Left lung (tissue), 10 donors: Measurements from ENCODE around the gene LAMC3. TPM values are rescaled to one million over a fixed set of nuclear protein-coding genes. Genes with fewer than 3 reads are reported as not detected.

Source experiments
- ATAC-seq: fragments of 200-7000 bp; cut with Tn5 transposase; one replicate; pipeline ENCODE4 v1.9.1; 2020; ENCODE audit warnings: moderate library complexity
- DNase-seq, 4 donors: peaks; one replicate each; pipeline ENCODE4 v3.0.0-alpha.2; 2013 to 2020
- H3K27ac ChIP-seq, 2 donors: fragments of 200-600 bp; sonication (generic) in 1 of 2; one replicate each; pipeline versions ENCODE4 v1.5.0 to v1.8.0; 2020 to 2021
- H3K27me3 ChIP-seq, 2 donors: fragments of 200-600 bp; sonication (generic) in 1 of 2; one replicate each; pipeline versions ENCODE4 v1.5.0 to v1.8.0; 2020 to 2021
- H3K36me3 ChIP-seq, 2 donors: fragments of 200-600 bp; sonication (generic) in 1 of 2; one replicate each; pipeline versions ENCODE4 v1.5.0 to v1.8.0; 2020 to 2021
- H3K4me1 ChIP-seq, 2 donors: fragments of 200-600 bp; one replicate each; pipeline ENCODE4 v1.8.0; 2021
- H3K4me3 ChIP-seq, 2 donors: fragments of 200-600 bp; sonication (generic) in 1 of 2; one replicate each; pipeline versions ENCODE4 v1.5.0 to v1.8.0; 2020 to 2021; ENCODE audit warnings: mild to moderate bottlenecking in 1 of 2
- H3K9me3 ChIP-seq, 2 donors: fragments of 200-600 bp; sonication (generic) in 1 of 2; one replicate each; pipeline versions ENCODE4 v1.5.0 to v1.8.0; 2020 to 2021
- CTCF ChIP-seq, 2 donors: fragments of 200-600 bp; sonication (generic) in 1 of 2; IDR thresholded peaks; one replicate each; pipeline versions ENCODE4 v1.5.0 to v1.8.0; 2021; ENCODE audit warnings: antibody characterized with exemption in 2 of 2
- intact Hi-C, 2 donors: fragments of 100-400 bp; cut with DNase I; formaldehyde crosslinking; loops; one replicate each; pipeline versions ENCODE4 v1.11.2 to v1.14.2; 2022
- polyA plus RNA-seq, 6 donors: library from polyadenylated mRNA; unstranded; fragments of 120-200 nt; gene quantifications; one replicate each; pipeline ENCODE4 v1.2.1, GENCODE V29; 2013; ENCODE audit not compliant: insufficient read length in 6 of 6
- total RNA-seq, 2 donors: library from RNA; stranded (reverse); fragmentation: NEBNext Ultra II Directional; extraction: Animal tissue kit (Norgen Biotek cat#: 25700); gene quantifications; one replicate each; pipeline ENCODE4 v1.2.1, GENCODE V29; 2021
- donor health status: DM: no; HTN: yes; CAD: no.
- donor health status: DM: no; HTN: no; CAD: no.

LAMC3 gene
- total and polyA plus RNA-seq, 8 donors = 9.2 to 25.5 (median 14.3) TPM

GRCh38 chr9:131087354-131087893 is 78.5 kb downstream of the LAMC3 start:
- Histone ChIP-seq H3K27ac (no peak overlapping the region), H3K9me3 (no peaks in the 10 kb centered on the region), H3K36me3 (no peaks in the 10 kb centered on the region), H3K27me3 (no peaks in the 10 kb centered on the region), H3K4me1 (no peaks in the 10 kb centered on the region), H3K4me3 (no peak overlapping the region)
- no peak for ATAC-seq
- intact Hi-C loops = no loop called here
- no peak for TF ChIP-seq CTCF (IDR thresholded peaks at IDR 0.05)
- no peak for DNase-seq

GRCh38 chr9:131090025-131090787 is 81.2 kb downstream of the LAMC3 start:
- H3K27ac ChIP-seq = no peak overlapping the region
- DNase-seq (no peak), ATAC-seq (no peak)
- H3K27me3 ChIP-seq = peaks cover 9 to 23% of the 10 kb centered on the region in 2 donors
- H3K4me3 ChIP-seq = no peak overlapping the region
- no peaks in the 10 kb centered on the region for H3K9me3 ChIP-seq
- intact Hi-C loops = no loop called here
- H3K4me1 ChIP-seq = no peaks in the 10 kb centered on the region
- no peaks in the 10 kb centered on the region for H3K36me3 ChIP-seq
- TF ChIP-seq CTCF (IDR thresholded peaks at IDR 0.05) = no peak

GRCh38 chr9:131091352-131091992 is 82.5 kb downstream of the LAMC3 start:
- no peak for ATAC-seq
- no peak for DNase-seq
- intact Hi-C loops = no loop called here
- no peak overlapping the region for H3K4me3 ChIP-seq
- TF ChIP-seq CTCF (IDR thresholded peaks at IDR 0.05) = no peak
- H3K27me3 ChIP-seq = peaks cover 14 to 36% of the 10 kb centered on the region in 2 donors
- H3K36me3 ChIP-seq = no peaks in the 10 kb centered on the region
- H3K27ac ChIP-seq = no peak overlapping the region
- H3K4me1 ChIP-seq = peaks cover under 1 to 8% of the 10 kb centered on the region in 2 donors
- no peaks in the 10 kb centered on the region for H3K9me3 ChIP-seq

- Histone ChIP-seq H3K4me3 (no peak overlapping the region), H3K27ac (no peak overlapping the region), H3K9me3 (no peaks in the 10 kb centered on the region), H3K36me3 (no peaks in the 10 kb centered on the region), H3K27me3 (peaks cover 14 to 41% of the 10 kb centered on the region in 2 donors), H3K4me1 (peaks cover 6 to 14% of the 10 kb centered on the region in 2 donors)
- no peak for TF ChIP-seq CTCF (IDR thresholded peaks at IDR 0.05)
- no peak for DNase-seq
- ATAC-seq = no peak
- intact Hi-C loops = no loop called here
Measured at GRCh38 chr9:131092030-131092429, 83.1 kb downstream of the LAMC3 start.
